ENCODE measurements around the gene CCDC40. TPM values are rescaled to one million over a fixed set of nuclear protein-coding genes. Genes with fewer than 3 reads are reported as not detected.

CCDC40 gene
- total and polyA plus RNA-seq, 9 of the 15 experiments (the other 6 are each of a cell fraction or from before 2014, with no cell fraction given) = 0.07 to 0.33 TPM; not detected in 7

DNA sequence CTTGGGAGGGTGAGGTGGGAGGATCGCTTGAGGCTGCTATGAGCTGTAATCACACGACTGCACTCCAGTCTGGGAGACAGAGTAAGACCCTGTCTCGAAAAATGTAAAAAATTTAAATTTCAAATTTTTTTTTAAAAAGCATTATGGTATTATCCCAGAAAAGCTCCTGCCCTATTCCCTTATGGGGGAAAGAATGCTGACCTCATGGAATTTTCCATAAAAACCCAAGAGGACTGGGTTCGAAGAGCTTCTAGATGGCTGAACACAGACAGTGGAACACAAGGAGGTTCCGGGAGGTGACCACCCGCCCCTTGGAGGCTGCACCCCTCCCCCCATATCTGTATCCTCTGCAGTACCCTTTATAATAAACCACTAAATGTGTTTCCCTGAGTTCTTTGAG is 106.5 kb downstream of the CCDC40 start:
- intact Hi-C loops (cut with micrococcal nuclease) = no loop called here

GRCh38 chr17:80145076-80146075 is 108.9 kb downstream of the CCDC40 start:
- peaks cover 55% of the 10 kb centered on the region for H3K79me2 ChIP-seq (ENCODE audit: control insufficient read depth, insufficient read depth, low read length)
- peak overlapping the region; percentile 83 for H3K4me2 ChIP-seq (ENCODE audit: insufficient read depth, low read length)
- H4K20me1 ChIP-seq (replicated peaks; ENCODE audit: control insufficient read depth, insufficient read depth, low read length) = peaks cover 13% of the 10 kb centered on the region
- peak overlapping the region; percentile 90 to 99; a peak in 3 of 4 replicates for H3K9ac ChIP-seq (ENCODE audit: insufficient read depth in 1 of 2, low read depth in 2 of 2, low read length in 2 of 2)
- in situ Hi-C loops (cut with MboI) (no loop called here), intact Hi-C loops (cut with micrococcal nuclease) (no loop called here)
- H3K4me3 ChIP-seq = peak overlapping the region; percentile 95
- TSS peak; percentile 55 for BruUV-seq (replicated peaks)
- no peaks in the 10 kb centered on the region for H3K9me3 ChIP-seq (replicated peaks; ENCODE audit: control insufficient read depth, insufficient read depth, low read depth, low read length)
- DNase-seq (ENCODE audit: extremely low read depth in 1 of 4, low spot score in 3 of 4) (no peak), ATAC-seq (no peak), FAIRE-seq (peak; percentile 42)
- WGBS (ENCODE audit: insufficient coverage, low coverage, missing lambda C conversion rate) = 27% methylated on average over 10 of the region's 10 CpGs
- H2AFZ ChIP-seq (ENCODE audit: low read depth, low read length) = no peak overlapping the region
- H3K4me1 ChIP-seq (replicated peaks in 1 of 2; ENCODE audit: control insufficient read depth in 2 of 2, insufficient read depth in 2 of 2, low read length in 2 of 2) = peaks cover 12 to 13% of the 10 kb centered on the region in 2 experiments; a peak in 4 of 5 replicates
- H3K27me3 ChIP-seq (ENCODE audit: control insufficient read depth in 2 of 2, insufficient read depth in 2 of 2, low read length in 2 of 2) = no peaks in the 10 kb centered on the region
- H3K9me1 ChIP-seq (ENCODE audit: control insufficient read depth, insufficient read depth, low read length) = no peaks in the 10 kb centered on the region
- CTCF ChIA-PET (ENCODE audit: low intra/inter-chr PET ratio) = interaction anchor here (0.6 kb wide), 1 partner anchor 282 kb away, joined by 3 read pairs; no protein-coding TSS in a partner anchor
- H3K36me3 ChIP-seq (ENCODE audit: control insufficient read depth, insufficient read depth, low read length) = peaks cover 53% of the 10 kb centered on the region
- POLR2A ChIA-PET = interaction anchor here (0.6 to 5.6 kb wide), 22 partner anchors 9 to 874 kb away, joined by 3 to 38 read pairs (median 4); partner anchors contain the start of gene GAA
- no peak overlapping the region; the same call in 2 of the 3 replicates for H3K27ac ChIP-seq (ENCODE audit: extremely low read depth, low read depth, low read length)
- TF ChIP-seq NCOR1 (IDR thresholded peaks at IDR 0.05) = no peak
- no peak for TF ChIP-seq ZNF124 (CRISPR knock-in tag; IDR thresholded peaks at IDR 0.05)
- TF ChIP-seq THRAP3 (IDR thresholded peaks at IDR 0.05; ENCODE audit: borderline replicate concordance) = no peak
- no peak for TF ChIP-seq ELF1 (tag; IDR thresholded peaks at IDR 0.05)
- TF ChIP-seq TCF3 (CRISPR knock-in tag; IDR thresholded peaks at IDR 0.05) = no peak
- no peak for TF ChIP-seq RBM22 (IDR thresholded peaks at IDR 0.05; ENCODE audit: low read depth, low read length, poor library complexity, severe bottlenecking)
- TF ChIP-seq ZFP91 (CRISPR knock-in tag; IDR thresholded peaks at IDR 0.05) = no peak
- peak; percentile 79 for TF ChIP-seq PKNOX1 (IDR thresholded peaks at IDR 0.05)
- TF ChIP-seq NR2C2 (CRISPR knock-in tag; IDR thresholded peaks at IDR 0.05) = no peak
- no peak for TF ChIP-seq NR2C2 (tag; IDR thresholded peaks at IDR 0.05)

More for the DNA sequence above, 106.5 kb downstream of the CCDC40 start:
- ATAC-seq = no peak
- no peak overlapping the region for H3K4me2 ChIP-seq (ENCODE audit: insufficient read depth, low read length)
- no peak overlapping the region for H2AFZ ChIP-seq (ENCODE audit: low read depth, low read length)
- TF ChIP-seq MAFF (IDR thresholded peaks at IDR 0.05; ENCODE audit: low read length) (0 out of 2 replicates have a peak, but pooled peaks have one; percentile 14), ZNF124 (CRISPR knock-in tag; IDR thresholded peaks at IDR 0.05) (no peak)
- ChIA-PET CTCF (ENCODE audit: low intra/inter-chr PET ratio) (no interaction called here), POLR2A (interaction anchor here (0.6 to 5.6 kb wide), 8 partner anchors 10 to 111 kb away, joined by 3 to 38 read pairs (median 4); partner anchors contain the start of gene GAA)
- no peak overlapping the region for H3K4me3 ChIP-seq
- WGBS (ENCODE audit: insufficient coverage, low coverage, missing lambda C conversion rate) = 96% methylated on average over 6 of the region's 6 CpGs
- H3K9ac ChIP-seq (ENCODE audit: insufficient read depth in 1 of 2, low read depth in 2 of 2, low read length in 2 of 2) = no peak overlapping the region
- peaks cover 17% of the 10 kb centered on the region for H4K20me1 ChIP-seq (replicated peaks; ENCODE audit: control insufficient read depth, insufficient read depth, low read length)
- no peaks in the 10 kb centered on the region for H3K27me3 ChIP-seq (ENCODE audit: control insufficient read depth in 2 of 2, insufficient read depth in 2 of 2, low read length in 2 of 2)
- H3K9me3 ChIP-seq (replicated peaks; ENCODE audit: control insufficient read depth, insufficient read depth, low read depth, low read length) = no peaks in the 10 kb centered on the region
- peaks cover 78% of the 10 kb centered on the region for H3K36me3 ChIP-seq (ENCODE audit: control insufficient read depth, insufficient read depth, low read length)
- no peaks in the 10 kb centered on the region for H3K9me1 ChIP-seq (ENCODE audit: control insufficient read depth, insufficient read depth, low read length)
- DNase-seq (ENCODE audit: extremely low read depth in 1 of 4, low spot score in 3 of 4) = no peak
- H3K4me1 ChIP-seq (replicated peaks in 1 of 2; ENCODE audit: control insufficient read depth in 2 of 2, insufficient read depth in 2 of 2, low read length in 2 of 2) = peaks cover 6 to 11% of the 10 kb centered on the region in 2 experiments; a peak in 4 of 5 replicates
- peaks cover 51% of the 10 kb centered on the region for H3K79me2 ChIP-seq (ENCODE audit: control insufficient read depth, insufficient read depth, low read length)
- no peak for FAIRE-seq
- in situ Hi-C loops (cut with MboI) = no loop called here
- no TSS peak for BruUV-seq (replicated peaks)
- H3K27ac ChIP-seq (ENCODE audit: extremely low read depth, low read depth, low read length) = no peak overlapping the region

Measured in K562 (cell line).